A673 (cell line): ENCODE data around the gene DAB1. TPM values are rescaled to one million over a fixed set of nuclear protein-coding genes. Genes with fewer than 3 reads are reported as not detected.

Experiments used
- BruUV-seq: library from RNA; stranded (reverse); fragments of 400-500 nt; replicated peaks from 2 replicates; lab custom pipeline; 2021; lab: Mats Ljungman, UMichigan
- CTCF ChIA-PET: fragments of 300-600 bp; sonication (Branson Sonifier 250); formaldehyde crosslinking; loops from one replicate; lab custom pipeline; 2022; ENCODE audit warnings: antibody characterized with exemption; lab: Charles Lee
- POLR2A ChIA-PET: fragments of 300-600 bp; sonication (Branson Sonifier 250); formaldehyde crosslinking; loops from one replicate; lab custom pipeline; 2022; ENCODE audit warnings: antibody characterized with exemption; ENCODE audit not compliant: low non-redundant PET; lab: Charles Lee
- DNase-seq: peaks from one replicate; pipeline ENCODE4 v3.0.0-alpha.2; 2015; ENCODE audit warnings: low spot score
- H3K27ac ChIP-seq: fragments of 200-600 bp; sonication (generic); 2 replicates; pipeline ENCODE4 v1.5.1; 2016; ENCODE audit warnings: mixed run types, low read depth, mild to moderate bottlenecking, mixed read lengths, antibody characterized with exemption, low read length; ENCODE audit not compliant: poor library complexity, severe bottlenecking
- H3K27me3 ChIP-seq: fragments of 200-600 bp; sonication (generic); replicated peaks from 2 replicates; pipeline ENCODE4 v1.6.1; 2017; ENCODE audit warnings: mixed run types, low read depth, mild to moderate bottlenecking, mixed read lengths, antibody characterized with exemption, low read length; ENCODE audit not compliant: insufficient read depth, poor library complexity
- H3K36me3 ChIP-seq: fragments of 200-600 bp; sonication (generic); 2 replicates; pipeline ENCODE4 v1.6.1; 2016; ENCODE audit warnings: mixed run types, mild to moderate bottlenecking, mixed read lengths, antibody characterized with exemption, low read length; ENCODE audit not compliant: insufficient read depth, poor library complexity, severe bottlenecking
- H3K4me1 ChIP-seq: fragments of 200-600 bp; sonication (generic); 2 replicates; pipeline ENCODE4 v1.6.1; 2017; ENCODE audit warnings: mixed run types, mild to moderate bottlenecking, mixed read lengths, antibody characterized with exemption, low read length; ENCODE audit not compliant: insufficient read depth, poor library complexity, severe bottlenecking
- H3K4me3 ChIP-seq: fragments of 200-600 bp; sonication (generic); 2 replicates; pipeline ENCODE4 v1.5.1; 2016; ENCODE audit warnings: low read depth, mixed run types, mild to moderate bottlenecking, mixed read lengths, low read length; ENCODE audit not compliant: poor library complexity, severe bottlenecking
- H3K9me3 ChIP-seq: fragments of 200-600 bp; sonication (generic); 2 replicates; pipeline ENCODE4 v1.6.1; 2016; ENCODE audit warnings: mixed run types, low read depth, mild to moderate bottlenecking, mixed read lengths, antibody characterized with exemption, low read length; ENCODE audit not compliant: poor library complexity, severe bottlenecking
- EZH2 ChIP-seq: fragments of 200-600 bp; sonication (generic); IDR thresholded peaks from 2 replicates; pipeline ENCODE4 v1.6.1; 2017; ENCODE audit warnings: borderline replicate concordance, low read depth, mild to moderate bottlenecking, mixed read lengths, antibody characterized with exemption, low read length; ENCODE audit not compliant: poor library complexity, severe bottlenecking
- intact Hi-C: fragments of 100-400 bp; cut with micrococcal nuclease; formaldehyde crosslinking; loops from one replicate; pipeline ENCODE4 v1.10.0; 2022; ENCODE audit not compliant: unreplicated experiment
- total RNA-seq: library from RNA; stranded (reverse); gene quantifications from 2 replicates; pipeline ENCODE4 v1.2.3, GENCODE V29; 2021
- TF ChIP-seq, protein P1 (sequence below): fragments of 300-800, 200-600 bp; sonication (generic); conservative IDR thresholded peaks from 2 replicates; pipeline ENCODE4 v1.5.1; 2017; ENCODE audit warnings: low read depth, mild to moderate bottlenecking, antibody characterized with exemption, low read length, moderate library complexity, mixed read lengths

Gene DAB1
- total RNA-seq, 1 experiment from 2014 or later, result 112 TPM

DNA sequence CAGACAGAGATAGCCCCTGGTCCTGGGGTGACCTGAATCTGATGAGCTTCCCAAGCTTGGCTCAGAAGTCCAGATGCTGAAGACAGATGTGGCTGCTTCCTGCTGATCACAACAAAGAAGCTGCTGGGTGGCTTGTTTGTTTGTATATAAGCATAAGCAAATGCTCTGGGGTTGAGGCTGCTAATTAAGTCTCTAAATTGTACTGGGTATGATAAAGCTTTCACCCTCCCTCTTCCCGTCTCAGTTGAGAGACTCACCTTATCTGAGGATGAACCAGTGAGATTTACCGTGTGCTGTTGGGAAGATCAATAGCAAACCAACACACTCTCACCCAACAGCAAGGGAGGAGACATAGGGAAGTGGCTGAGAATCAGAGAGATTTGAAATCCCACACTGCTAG is 42.0 kb downstream of the DAB1 start:
- H3K4me1 ChIP-seq, result peaks cover 17% of the 10 kb centered on the region
- intact Hi-C loops, result no loop called here
- H3K4me3 ChIP-seq, result no peak overlapping the region
- no peak for DNase-seq
- no TSS peak for BruUV-seq
- TF ChIP-seq EZH2, result no peak
- TF ChIP-seq, protein P1, sequence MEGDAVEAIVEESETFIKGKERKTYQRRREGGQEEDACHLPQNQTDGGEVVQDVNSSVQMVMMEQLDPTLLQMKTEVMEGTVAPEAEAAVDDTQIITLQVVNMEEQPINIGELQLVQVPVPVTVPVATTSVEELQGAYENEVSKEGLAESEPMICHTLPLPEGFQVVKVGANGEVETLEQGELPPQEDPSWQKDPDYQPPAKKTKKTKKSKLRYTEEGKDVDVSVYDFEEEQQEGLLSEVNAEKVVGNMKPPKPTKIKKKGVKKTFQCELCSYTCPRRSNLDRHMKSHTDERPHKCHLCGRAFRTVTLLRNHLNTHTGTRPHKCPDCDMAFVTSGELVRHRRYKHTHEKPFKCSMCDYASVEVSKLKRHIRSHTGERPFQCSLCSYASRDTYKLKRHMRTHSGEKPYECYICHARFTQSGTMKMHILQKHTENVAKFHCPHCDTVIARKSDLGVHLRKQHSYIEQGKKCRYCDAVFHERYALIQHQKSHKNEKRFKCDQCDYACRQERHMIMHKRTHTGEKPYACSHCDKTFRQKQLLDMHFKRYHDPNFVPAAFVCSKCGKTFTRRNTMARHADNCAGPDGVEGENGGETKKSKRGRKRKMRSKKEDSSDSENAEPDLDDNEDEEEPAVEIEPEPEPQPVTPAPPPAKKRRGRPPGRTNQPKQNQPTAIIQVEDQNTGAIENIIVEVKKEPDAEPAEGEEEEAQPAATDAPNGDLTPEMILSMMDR, result no peak
- no peaks in the 10 kb centered on the region for H3K36me3 ChIP-seq
- no peaks in the 10 kb centered on the region for H3K9me3 ChIP-seq
- no peak overlapping the region for H3K27ac ChIP-seq
- CTCF ChIA-PET, result no interaction called here
- H3K27me3 ChIP-seq, result no peaks in the 10 kb centered on the region
- POLR2A ChIA-PET, result no interaction called here

DNA sequence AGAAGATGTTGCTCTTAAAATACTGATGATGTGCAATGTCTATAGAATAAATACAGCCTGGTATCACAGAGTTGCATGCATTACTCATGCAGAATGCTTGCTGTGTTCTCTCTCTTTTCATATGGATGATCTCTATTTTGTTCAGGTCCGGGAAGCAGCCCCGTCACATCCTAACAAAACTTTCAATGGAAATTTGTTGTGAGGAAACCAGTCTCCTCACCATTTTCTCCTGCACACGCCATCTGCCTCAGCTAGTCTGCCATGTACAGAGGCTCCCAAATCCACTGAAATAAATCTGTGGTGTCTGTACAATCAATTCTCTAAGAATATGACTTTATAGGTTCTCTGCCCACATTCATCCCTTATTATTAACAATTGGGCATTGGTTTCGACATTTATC is 42.4 kb downstream of the DAB1 start:
- no TSS peak for BruUV-seq
- Histone ChIP-seq H3K36me3 (no peaks in the 10 kb centered on the region), H3K9me3 (no peaks in the 10 kb centered on the region), H3K27me3 (no peaks in the 10 kb centered on the region), H3K4me3 (no peak overlapping the region), H3K4me1 (peaks cover 19% of the 10 kb centered on the region), H3K27ac (no peak overlapping the region)
- intact Hi-C loops, result no loop called here
- POLR2A ChIA-PET, result no interaction called here
- DNase-seq, result no peak
- TF ChIP-seq, protein P1, result no peak
- TF ChIP-seq EZH2, result no peak
- CTCF ChIA-PET, result no interaction called here

DNA sequence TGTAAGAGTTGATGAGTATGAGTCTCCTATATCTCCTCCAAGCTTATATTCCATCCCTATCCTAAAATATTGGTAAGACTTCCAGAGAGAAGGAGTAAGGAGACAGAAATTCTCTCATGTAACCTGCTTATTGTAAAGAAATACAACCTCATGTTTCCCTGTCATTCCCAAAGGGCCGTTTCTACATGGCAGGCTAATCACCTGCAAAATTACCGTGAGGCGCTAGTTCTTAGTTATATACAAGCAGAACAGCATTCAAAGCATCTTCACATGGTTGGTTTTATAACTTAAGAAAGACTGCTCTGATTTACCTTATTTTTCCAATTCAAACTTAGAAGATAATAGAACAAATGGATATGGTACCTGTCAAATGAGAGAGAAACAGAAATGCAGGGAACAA is 42.9 kb downstream of the DAB1 start:
- no peaks in the 10 kb centered on the region for H3K36me3 ChIP-seq
- ChIA-PET POLR2A (no interaction called here), CTCF (no interaction called here)

More for the DNA sequence above, 42.9 kb downstream of the DAB1 start:
- no peaks in the 10 kb centered on the region for H3K27me3 ChIP-seq
- H3K4me1 ChIP-seq, result peaks cover 22% of the 10 kb centered on the region
- intact Hi-C loops, result no loop called here
- H3K4me3 ChIP-seq, result no peak overlapping the region
- no TSS peak for BruUV-seq
- DNase-seq, result no peak
- no peak overlapping the region for H3K27ac ChIP-seq
- TF ChIP-seq, protein P1, result no peak
- no peak for TF ChIP-seq EZH2
- no peaks in the 10 kb centered on the region for H3K9me3 ChIP-seq
